Esophagus squamous epithelium (tissue), 5 donors: ENCODE measurements around the gene ITGB6. TPM values are rescaled to one million over a fixed set of nuclear protein-coding genes. Genes with fewer than 3 reads are reported as not detected.

Source experiments
- DNase-seq: peaks from one replicate; lab custom pipeline; 2025; lab: John Stamatoyannopoulos, UW
- H3K27ac ChIP-seq, 4 donors: fragments of 200-600 bp; sonication (generic); one replicate each; pipeline ENCODE4 v1.5.1; 2016 to 2019; ENCODE audit warnings: mild to moderate bottlenecking in 1 of 4
- H3K27me3 ChIP-seq, 4 donors: fragments of 200-600 bp; sonication (generic); 1 replicate in 3 of 4; 2 replicates in 1 of 4; pipeline versions ENCODE4 v1.5.1 to v1.6.0; 2017 to 2021; ENCODE audit warnings: antibody characterized with exemption in 1 of 4
- H3K36me3 ChIP-seq, 3 donors: fragments of 200-600 bp; sonication (generic); one replicate each; pipeline ENCODE4 v1.5.1; 2016 to 2019
- H3K4me1 ChIP-seq, 3 donors: fragments of 200-600 bp; sonication (generic); one replicate each; pipeline ENCODE4 v1.5.1; 2017 to 2019
- H3K4me3 ChIP-seq, 4 donors: fragments of 200-600 bp; sonication (generic); 1 replicate in 3 of 4; 2 replicates in 1 of 4; pipeline ENCODE4 v1.5.1; 2016 to 2019; ENCODE audit warnings: mild to moderate bottlenecking in 2 of 4, moderate library complexity in 1 of 4
- H3K9me3 ChIP-seq, 3 donors: fragments of 200-600 bp; sonication (generic); one replicate each; pipeline ENCODE4 v1.5.1; 2016 to 2019
- POLR2A ChIP-seq, 4 donors: fragments of 450-650 bp; IDR thresholded peaks; one replicate each; pipeline ENCODE4 v1.6.1; 2017; ENCODE audit warnings: antibody characterized with exemption in 4 of 4, mild to moderate bottlenecking in 4 of 4, moderate library complexity in 3 of 4
- WGBS, 2 donors: methylation state at CpG; one replicate each; pipeline ENCODE4 v1.1.5; 2018; 5-methylcytosine and 5-hydroxymethylcytosine counted together
- intact Hi-C: fragments of 100-400 bp; cut with DNase I; formaldehyde crosslinking; loops from one replicate; pipeline ENCODE4 v1.15.0; 2022
- total RNA-seq, 4 donors: library from RNA; depleted of rRNA; stranded (reverse); fragments of >200 nt; gene quantifications; one replicate each; pipeline ENCODE4 v1.1.0, GENCODE V29; 2016
- TF ChIP-seq, protein P1 (sequence below), 6 experiments: fragments of 450-650 bp in 4 of 6; fragments of 200-600 bp in 2 of 6; sonication (generic) in 2 of 6; IDR thresholded peaks; one replicate each; pipeline ENCODE4 v1.5.1; 2016 to 2019; ENCODE audit warnings: antibody characterized with exemption in 6 of 6, mild to moderate bottlenecking in 4 of 6, moderate library complexity in 4 of 6
- donor health status: DM: yes; HTN: yes; CAD: no.

Gene ITGB6
- total RNA-seq, 4 donors from 2014 or later: 25.3 to 42.2 (median 33.6) TPM

- WGBS, 2 donors: 73 to 81% methylated on average over 3 of the region's 3 CpGs
- DNase-seq: no peak
- TF ChIP-seq, protein P1, sequence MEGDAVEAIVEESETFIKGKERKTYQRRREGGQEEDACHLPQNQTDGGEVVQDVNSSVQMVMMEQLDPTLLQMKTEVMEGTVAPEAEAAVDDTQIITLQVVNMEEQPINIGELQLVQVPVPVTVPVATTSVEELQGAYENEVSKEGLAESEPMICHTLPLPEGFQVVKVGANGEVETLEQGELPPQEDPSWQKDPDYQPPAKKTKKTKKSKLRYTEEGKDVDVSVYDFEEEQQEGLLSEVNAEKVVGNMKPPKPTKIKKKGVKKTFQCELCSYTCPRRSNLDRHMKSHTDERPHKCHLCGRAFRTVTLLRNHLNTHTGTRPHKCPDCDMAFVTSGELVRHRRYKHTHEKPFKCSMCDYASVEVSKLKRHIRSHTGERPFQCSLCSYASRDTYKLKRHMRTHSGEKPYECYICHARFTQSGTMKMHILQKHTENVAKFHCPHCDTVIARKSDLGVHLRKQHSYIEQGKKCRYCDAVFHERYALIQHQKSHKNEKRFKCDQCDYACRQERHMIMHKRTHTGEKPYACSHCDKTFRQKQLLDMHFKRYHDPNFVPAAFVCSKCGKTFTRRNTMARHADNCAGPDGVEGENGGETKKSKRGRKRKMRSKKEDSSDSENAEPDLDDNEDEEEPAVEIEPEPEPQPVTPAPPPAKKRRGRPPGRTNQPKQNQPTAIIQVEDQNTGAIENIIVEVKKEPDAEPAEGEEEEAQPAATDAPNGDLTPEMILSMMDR (IDR thresholded peaks at IDR 0.05): no peak
- TF ChIP-seq POLR2A (IDR thresholded peaks at IDR 0.05): no peak
Measured at GRCh38 chr2:160114020-160114419, 86.1 kb downstream of the ITGB6 start.

GRCh38 chr2:160111951-160112798, 87.9 kb downstream of the ITGB6 start:
- no peak overlapping the region for H3K27ac ChIP-seq
- no peak overlapping the region for H3K4me3 ChIP-seq
- H3K4me1 ChIP-seq: peaks cover 0 to 40% (median 5%) of the 10 kb centered on the region in 3 donors
- 73 to 77% methylated on average over 8 of the region's 8 CpGs for WGBS, 2 donors
- TF ChIP-seq, protein P1 (IDR thresholded peaks at IDR 0.05): no peak
- TF ChIP-seq POLR2A (IDR thresholded peaks at IDR 0.05): no peak
- no peak for DNase-seq
- H3K27me3 ChIP-seq: no peaks in the 10 kb centered on the region
- peaks cover 0 to 6% (median 0%) of the 10 kb centered on the region in 3 donors for H3K36me3 ChIP-seq
- intact Hi-C loops: no loop called here
- no peaks in the 10 kb centered on the region for H3K9me3 ChIP-seq

More at GRCh38 chr2:160114020-160114419, 86.1 kb downstream of the ITGB6 start:
- Histone ChIP-seq H3K4me1 (peaks cover 0 to 33% (median 5%) of the 10 kb centered on the region in 3 donors), H3K27me3 (no peaks in the 10 kb centered on the region), H3K9me3 (no peaks in the 10 kb centered on the region), H3K4me3 (no peak overlapping the region), H3K27ac (peak overlapping the region in 2 of 4 donors; percentile 31 to 57), H3K36me3 (no peaks in the 10 kb centered on the region)
- intact Hi-C loops: no loop called here

DNA sequence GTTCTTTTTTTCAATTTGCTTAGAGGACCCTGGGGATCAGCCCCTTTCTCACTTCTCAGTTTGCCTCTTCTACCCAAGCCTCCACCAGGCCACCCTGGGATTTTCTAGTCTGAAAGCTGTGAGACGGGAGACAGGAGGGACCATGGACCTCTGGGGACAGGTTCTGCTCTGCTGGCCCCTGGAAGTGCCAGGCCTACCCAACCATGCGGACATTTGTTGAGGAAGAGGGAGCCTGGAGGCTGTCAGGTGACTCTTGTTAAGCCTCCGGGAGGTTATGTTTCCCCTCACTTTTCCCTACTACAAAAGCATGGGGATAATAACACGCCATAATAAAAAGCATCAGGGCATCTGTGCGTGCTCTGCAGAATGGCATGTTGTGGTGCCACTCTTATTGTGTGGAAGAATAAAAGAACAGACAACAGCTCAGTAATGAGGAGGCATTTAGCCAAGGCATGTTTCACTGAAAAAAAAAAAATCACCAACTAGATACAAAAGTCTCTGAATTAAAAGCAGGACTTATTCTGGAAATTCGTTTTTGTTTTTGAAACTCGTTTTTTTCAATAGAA, 89.3 kb downstream of the ITGB6 start:
- 56 to 62% methylated on average over 7 of the region's 7 CpGs for WGBS, 2 donors
- Histone ChIP-seq H3K4me1 (peaks cover 0 to 40% (median 5%) of the 10 kb centered on the region in 3 donors), H3K27me3 (no peaks in the 10 kb centered on the region), H3K9me3 (no peaks in the 10 kb centered on the region), H3K36me3 (peaks cover 0 to 21% (median 0%) of the 10 kb centered on the region in 3 donors), H3K4me3 (no peak overlapping the region), H3K27ac (peak overlapping the region in 3 of 4 donors; percentile 44 to 82 (median 72))
- no peak for DNase-seq
- TF ChIP-seq POLR2A (IDR thresholded peaks at IDR 0.05): no peak
- TF ChIP-seq, protein P1 (IDR thresholded peaks at IDR 0.05): no peak
- intact Hi-C loops: no loop called here

DNA sequence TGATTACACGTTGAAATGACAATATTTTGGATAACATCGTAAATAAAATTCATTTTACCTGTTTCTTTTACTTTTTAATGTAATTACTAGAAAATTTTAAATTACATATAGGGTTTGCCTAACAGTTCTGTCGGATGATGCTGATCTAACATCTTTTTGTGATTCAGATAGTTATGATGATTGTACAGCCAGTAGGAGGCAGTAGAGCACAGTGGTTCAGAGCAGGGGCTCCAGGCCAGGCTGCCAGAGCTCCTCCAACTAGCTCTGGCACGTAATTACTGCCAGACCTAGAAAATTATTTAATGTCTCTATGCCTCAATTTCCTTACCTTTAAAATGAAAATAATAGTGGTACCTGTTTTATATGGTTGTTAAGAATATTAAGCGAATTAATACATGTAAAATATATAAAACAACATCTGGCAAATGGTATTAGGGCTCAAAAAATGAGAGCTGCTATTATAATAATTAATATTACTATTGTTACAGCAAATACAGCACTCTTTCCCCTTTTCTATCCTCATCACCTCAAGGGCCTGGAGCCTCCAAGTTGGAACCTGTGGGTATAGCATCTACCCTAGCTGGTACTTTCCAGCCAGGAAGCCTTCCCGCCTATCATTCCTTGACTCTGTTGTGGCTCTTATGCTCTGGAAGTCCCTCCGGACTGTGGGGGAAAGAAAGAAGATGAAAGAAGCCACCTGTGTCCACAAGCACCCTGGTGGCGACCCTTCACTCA, 90.0 kb downstream of the ITGB6 start:
- TF ChIP-seq, protein P1 (IDR thresholded peaks at IDR 0.05): peak; percentile 47 to 87 (median 74)
- TF ChIP-seq POLR2A (IDR thresholded peaks at IDR 0.05): no peak
- Histone ChIP-seq H3K4me3 (no peak overlapping the region), H3K27ac (peak overlapping the region in 3 of 4 donors; percentile 59 to 82 (median 72))

More for the DNA sequence above, 90.0 kb downstream of the ITGB6 start:
- H3K4me1 ChIP-seq: peaks cover 0 to 35% (median 5%) of the 10 kb centered on the region in 3 donors
- WGBS, 2 donors: 32% methylated on average over 8 of the region's 8 CpGs
- intact Hi-C loops: no loop called here
- no peak for DNase-seq
- H3K27me3 ChIP-seq: no peaks in the 10 kb centered on the region
- H3K36me3 ChIP-seq: peaks cover 0 to 27% (median 0%) of the 10 kb centered on the region in 3 donors
- H3K9me3 ChIP-seq: no peaks in the 10 kb centered on the region
